ENCODE data around the gene EOLA2. TPM values are rescaled to one million over a fixed set of nuclear protein-coding genes. Genes with fewer than 3 reads are reported as not detected.
A peak's percentile ranks its signal among the peaks of the same experiment; 100 is the strongest.
"Not testable (repeated sequence)": the region's sequence is repeated elsewhere in the genome, so short reads cannot be mapped to it uniquely, and the experiment has no call there.

EOLA2 gene
- total RNA-seq, 2 experiments from 2014 or later: 42.4 to 47.8 TPM

- H3K36me3 Mint-ChIP-seq: peaks cover 2% of the 10 kb centered on the region
- H3K9me3 Mint-ChIP-seq: no peaks in the 10 kb centered on the region
- no peaks in the 10 kb centered on the region for H3K4me1 Mint-ChIP-seq
- H3K27ac Mint-ChIP-seq: peak overlapping the region; percentile 91
- H3K4me3 Mint-ChIP-seq: peak overlapping the region; percentile 83
- peak; percentile 89 for DNase-seq
- H3K27me3 Mint-ChIP-seq: no peaks in the 10 kb centered on the region
These were observed 1.8 kb upstream of the EOLA2 start for GRCh38 chrX:149939905-149940673.

- peak overlapping the region; percentile 91 for H3K27ac Mint-ChIP-seq
- no peaks in the 10 kb centered on the region for H3K4me1 Mint-ChIP-seq
- H3K27me3 Mint-ChIP-seq: no peaks in the 10 kb centered on the region
- H3K36me3 Mint-ChIP-seq: peaks cover 2% of the 10 kb centered on the region
- H3K9me3 Mint-ChIP-seq: no peaks in the 10 kb centered on the region
- peak overlapping the region; percentile 83 for H3K4me3 Mint-ChIP-seq
- DNase-seq: no peak
These were observed 1.3 kb upstream of the EOLA2 start for GRCh38 chrX:149939655-149939904.

GRCh38 chrX:149938881-149939654 is 777 bp upstream of the EOLA2 start:
- no peaks in the 10 kb centered on the region for H3K9me3 Mint-ChIP-seq
- H3K4me3 Mint-ChIP-seq: peak overlapping the region; percentile 64
- H3K36me3 Mint-ChIP-seq: peaks cover 2% of the 10 kb centered on the region
- peak; percentile 88 for DNase-seq
- H3K27ac Mint-ChIP-seq: peak overlapping the region; percentile 60
- no peaks in the 10 kb centered on the region for H3K27me3 Mint-ChIP-seq
- no peaks in the 10 kb centered on the region for H3K4me1 Mint-ChIP-seq

GRCh38 chrX:149937871-149938426 is 342 bp downstream of the EOLA2 start:
- Mint-ChIP-seq H3K4me3 (peak overlapping the region; percentile 86), H3K9me3 (no peaks in the 10 kb centered on the region), H3K36me3 (peaks cover 2% of the 10 kb centered on the region), H3K4me1 (no peaks in the 10 kb centered on the region), H3K27ac (peak overlapping the region; percentile 98), H3K27me3 (no peaks in the 10 kb centered on the region)
- DNase-seq: peak; percentile 6

GRCh38 chrX:149937328-149937727 is 963 bp downstream of the EOLA2 start:
- DNase-seq, H3K9me3 Mint-ChIP-seq, H3K4me1 Mint-ChIP-seq, H3K36me3 Mint-ChIP-seq, H3K27me3 Mint-ChIP-seq: not testable (repeated sequence)
- Mint-ChIP-seq H3K4me3 (peak overlapping the region; percentile 86), H3K27ac (peak overlapping the region; percentile 98)

GRCh38 chrX:149933547-149933946 is 4.7 kb downstream of the EOLA2 start:
- DNase-seq, H3K27me3 Mint-ChIP-seq, H3K9me3 Mint-ChIP-seq, H3K36me3 Mint-ChIP-seq, H3K27ac Mint-ChIP-seq, H3K4me1 Mint-ChIP-seq, H3K4me3 Mint-ChIP-seq: not testable (repeated sequence)

GRCh38 chrX:149932970-149933369 is 5.3 kb downstream of the EOLA2 start:
- H3K36me3 Mint-ChIP-seq, H3K27ac Mint-ChIP-seq: not testable (repeated sequence)

GRCh38 chrX:149932150-149932549 is 6.1 kb downstream of the EOLA2 start:
- H3K27ac Mint-ChIP-seq, H3K27me3 Mint-ChIP-seq, H3K9me3 Mint-ChIP-seq, DNase-seq, H3K4me3 Mint-ChIP-seq, H3K36me3 Mint-ChIP-seq, H3K4me1 Mint-ChIP-seq: not testable (repeated sequence)

More at GRCh38 chrX:149932970-149933369, 5.3 kb downstream of the EOLA2 start:
- not testable (repeated sequence) for DNase-seq, H3K9me3 Mint-ChIP-seq, H3K4me1 Mint-ChIP-seq, H3K4me3 Mint-ChIP-seq, H3K27me3 Mint-ChIP-seq

- not testable (repeated sequence) for H3K4me3 Mint-ChIP-seq, DNase-seq, H3K27ac Mint-ChIP-seq, H3K9me3 Mint-ChIP-seq, H3K4me1 Mint-ChIP-seq, H3K36me3 Mint-ChIP-seq, H3K27me3 Mint-ChIP-seq
These were observed 6.9 kb downstream of the EOLA2 start for GRCh38 chrX:149931355-149931754.

- H3K27me3 Mint-ChIP-seq, H3K27ac Mint-ChIP-seq, DNase-seq, H3K36me3 Mint-ChIP-seq, H3K4me1 Mint-ChIP-seq, H3K4me3 Mint-ChIP-seq, H3K9me3 Mint-ChIP-seq: not testable (repeated sequence)
These were observed 8.9 kb downstream of the EOLA2 start, which contains the start of gene HSFX4 for GRCh38 chrX:149929400-149929799. HSFX4 (plus strand) TSS chrX:149929573; CDS start chrX:149929645, 72 bp downstream.

- not testable (repeated sequence) for H3K9me3 Mint-ChIP-seq, DNase-seq, H3K4me3 Mint-ChIP-seq, H3K27ac Mint-ChIP-seq, H3K27me3 Mint-ChIP-seq, H3K36me3 Mint-ChIP-seq, H3K4me1 Mint-ChIP-seq
These were observed 9.7 kb downstream of the EOLA2 start for GRCh38 chrX:149928635-149929034.

GRCh38 chrX:149927964-149928258 is 10.4 kb downstream of the EOLA2 start:
- H3K4me1 Mint-ChIP-seq, H3K36me3 Mint-ChIP-seq, DNase-seq, H3K27ac Mint-ChIP-seq, H3K27me3 Mint-ChIP-seq, H3K9me3 Mint-ChIP-seq, H3K4me3 Mint-ChIP-seq: not testable (repeated sequence)

GRCh38 chrX:149927245-149927963 is 10.9 kb downstream of the EOLA2 start:
- H3K4me1 Mint-ChIP-seq, H3K9me3 Mint-ChIP-seq, H3K4me3 Mint-ChIP-seq, DNase-seq, H3K27ac Mint-ChIP-seq, H3K27me3 Mint-ChIP-seq, H3K36me3 Mint-ChIP-seq: not testable (repeated sequence)

GRCh38 chrX:149924434-149924833 is 13.9 kb downstream of the EOLA2 start:
- not testable (repeated sequence) for H3K27me3 Mint-ChIP-seq, H3K9me3 Mint-ChIP-seq, DNase-seq, H3K4me3 Mint-ChIP-seq, H3K4me1 Mint-ChIP-seq, H3K27ac Mint-ChIP-seq, H3K36me3 Mint-ChIP-seq

- DNase-seq, H3K36me3 Mint-ChIP-seq, H3K27ac Mint-ChIP-seq, H3K9me3 Mint-ChIP-seq, H3K27me3 Mint-ChIP-seq, H3K4me1 Mint-ChIP-seq, H3K4me3 Mint-ChIP-seq: not testable (repeated sequence)
These were observed 14.5 kb downstream of the EOLA2 start for GRCh38 chrX:149923836-149924235.

Measured in activated naive CD8-positive, alpha-beta T cell treated with anti-CD3 and anti-CD28 coated beads for 36 hours (primary cell).